ENCODE measurements around the gene THBS4.

The THBS4 gene

GRCh38 chr5:80067531-80068245, 32.5 kb downstream of the THBS4 start:
- TF ChIP-seq CTCF (IDR thresholded peaks at IDR 0.05; ENCODE audit: insufficient read depth, low read depth, low read length, missing control alignments): no peak
- no peak for DNase-seq (ENCODE audit: low read depth)
- no peak overlapping the region for H3K4me3 ChIP-seq (ENCODE audit: low read depth, low read length)

GRCh38 chr5:80068246-80068636, 33.1 kb downstream of the THBS4 start:
- no peak for TF ChIP-seq CTCF (IDR thresholded peaks at IDR 0.05; ENCODE audit: insufficient read depth, low read depth, low read length, missing control alignments)
- no peak for DNase-seq (ENCODE audit: low read depth)
- no peak overlapping the region for H3K4me3 ChIP-seq (ENCODE audit: low read depth, low read length)

GRCh38 chr5:80068775-80069174, 33.6 kb downstream of the THBS4 start:
- TF ChIP-seq CTCF (IDR thresholded peaks at IDR 0.05; ENCODE audit: insufficient read depth, low read depth, low read length, missing control alignments): no peak
- no peak overlapping the region for H3K4me3 ChIP-seq (ENCODE audit: low read depth, low read length)
- no peak for DNase-seq (ENCODE audit: low read depth)

- DNase-seq (ENCODE audit: low read depth): no peak
- no peak overlapping the region for H3K4me3 ChIP-seq (ENCODE audit: low read depth, low read length)
- no peak for TF ChIP-seq CTCF (IDR thresholded peaks at IDR 0.05; ENCODE audit: insufficient read depth, low read depth, low read length, missing control alignments)
Observed at GRCh38 chr5:80069251-80069800, 34.2 kb downstream of the THBS4 start.

- no peak overlapping the region for H3K4me3 ChIP-seq (ENCODE audit: low read depth, low read length)
- TF ChIP-seq CTCF (IDR thresholded peaks at IDR 0.05; ENCODE audit: insufficient read depth, low read depth, low read length, missing control alignments): no peak
Observed at GRCh38 chr5:80069918-80070318, 34.8 kb downstream of the THBS4 start.

GRCh38 chr5:80070338-80071056, 35.3 kb downstream of the THBS4 start:
- DNase-seq (ENCODE audit: low read depth): peak; percentile 57
- no peak overlapping the region for H3K4me3 ChIP-seq (ENCODE audit: low read depth, low read length)
- TF ChIP-seq CTCF (IDR thresholded peaks at IDR 0.05; ENCODE audit: insufficient read depth, low read depth, low read length, missing control alignments): no peak

More at GRCh38 chr5:80069918-80070318, 34.8 kb downstream of the THBS4 start:
- DNase-seq (ENCODE audit: low read depth): no peak

Data from GM12865 (cell line).